Epithelial cell of esophagus (primary cell): ENCODE measurements around the gene EXD3.

Experiments
- DNase-seq: peaks from one replicate; pipeline ENCODE4 v3.0.0; 2010; ENCODE audit warnings: low read depth
- H3K4me3 ChIP-seq: 2 replicates; pipeline ENCODE4 v1.5.1; 2011; ENCODE audit warnings: mild to moderate bottlenecking, low read length, control low read depth
- TF ChIP-seq, protein P1 (sequence below): IDR thresholded peaks from 2 replicates; pipeline ENCODE4 v1.5.1; 2011; ENCODE audit warnings: low read depth, mild to moderate bottlenecking, low read length, control low read depth, inconsistent platforms; ENCODE audit not compliant: insufficient read depth; ENCODE audit errors: missing control alignments

EXD3 gene

DNA sequence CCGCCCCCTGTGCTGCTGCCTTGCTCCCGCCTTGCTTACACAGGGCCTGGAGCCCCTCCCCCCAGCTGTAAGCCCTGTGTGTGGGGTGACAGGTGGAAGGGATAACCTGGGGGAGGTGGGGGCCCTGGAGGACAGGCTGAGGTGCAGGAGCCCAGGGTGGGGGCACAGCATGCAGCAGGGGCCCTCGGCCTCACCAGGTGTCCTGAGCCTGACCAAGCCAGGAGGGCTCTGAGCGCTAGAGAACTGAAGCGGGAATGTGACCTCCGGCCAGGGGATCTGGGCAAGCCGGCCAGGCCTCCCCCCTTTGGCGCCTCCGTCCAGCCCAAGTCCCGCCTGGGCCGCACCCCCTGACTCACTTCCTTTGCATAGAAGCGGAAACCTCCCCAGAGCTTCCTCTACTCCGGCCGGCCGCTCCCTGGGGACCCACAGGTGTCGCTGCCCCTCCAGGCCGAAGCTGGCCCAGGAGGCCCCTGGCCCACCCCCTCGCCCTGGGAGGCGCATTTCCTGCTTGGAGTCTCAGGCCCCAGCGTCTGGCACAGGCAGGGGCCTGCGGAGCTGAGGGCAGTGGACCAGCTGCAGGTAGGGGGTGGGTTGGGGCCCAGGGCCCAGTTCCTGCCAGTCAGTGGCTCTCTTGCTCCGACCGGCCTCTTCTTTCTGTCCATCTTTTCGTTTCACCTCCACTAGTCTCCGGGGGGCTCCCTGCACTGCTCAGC is 145.5 kb downstream of the EXD3 start, which contains the start of gene TOR4A:
TOR4A (plus strand) TSS at position 398 of the 713 bp plus-strand sequence. CDS start 964 bp downstream, outside the sequence.
- peak; percentile 80 for DNase-seq
- H3K4me3 ChIP-seq = peak within 1 kb of the TSS; percentile 72
- TF ChIP-seq, protein P1, sequence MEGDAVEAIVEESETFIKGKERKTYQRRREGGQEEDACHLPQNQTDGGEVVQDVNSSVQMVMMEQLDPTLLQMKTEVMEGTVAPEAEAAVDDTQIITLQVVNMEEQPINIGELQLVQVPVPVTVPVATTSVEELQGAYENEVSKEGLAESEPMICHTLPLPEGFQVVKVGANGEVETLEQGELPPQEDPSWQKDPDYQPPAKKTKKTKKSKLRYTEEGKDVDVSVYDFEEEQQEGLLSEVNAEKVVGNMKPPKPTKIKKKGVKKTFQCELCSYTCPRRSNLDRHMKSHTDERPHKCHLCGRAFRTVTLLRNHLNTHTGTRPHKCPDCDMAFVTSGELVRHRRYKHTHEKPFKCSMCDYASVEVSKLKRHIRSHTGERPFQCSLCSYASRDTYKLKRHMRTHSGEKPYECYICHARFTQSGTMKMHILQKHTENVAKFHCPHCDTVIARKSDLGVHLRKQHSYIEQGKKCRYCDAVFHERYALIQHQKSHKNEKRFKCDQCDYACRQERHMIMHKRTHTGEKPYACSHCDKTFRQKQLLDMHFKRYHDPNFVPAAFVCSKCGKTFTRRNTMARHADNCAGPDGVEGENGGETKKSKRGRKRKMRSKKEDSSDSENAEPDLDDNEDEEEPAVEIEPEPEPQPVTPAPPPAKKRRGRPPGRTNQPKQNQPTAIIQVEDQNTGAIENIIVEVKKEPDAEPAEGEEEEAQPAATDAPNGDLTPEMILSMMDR = no peak

DNA sequence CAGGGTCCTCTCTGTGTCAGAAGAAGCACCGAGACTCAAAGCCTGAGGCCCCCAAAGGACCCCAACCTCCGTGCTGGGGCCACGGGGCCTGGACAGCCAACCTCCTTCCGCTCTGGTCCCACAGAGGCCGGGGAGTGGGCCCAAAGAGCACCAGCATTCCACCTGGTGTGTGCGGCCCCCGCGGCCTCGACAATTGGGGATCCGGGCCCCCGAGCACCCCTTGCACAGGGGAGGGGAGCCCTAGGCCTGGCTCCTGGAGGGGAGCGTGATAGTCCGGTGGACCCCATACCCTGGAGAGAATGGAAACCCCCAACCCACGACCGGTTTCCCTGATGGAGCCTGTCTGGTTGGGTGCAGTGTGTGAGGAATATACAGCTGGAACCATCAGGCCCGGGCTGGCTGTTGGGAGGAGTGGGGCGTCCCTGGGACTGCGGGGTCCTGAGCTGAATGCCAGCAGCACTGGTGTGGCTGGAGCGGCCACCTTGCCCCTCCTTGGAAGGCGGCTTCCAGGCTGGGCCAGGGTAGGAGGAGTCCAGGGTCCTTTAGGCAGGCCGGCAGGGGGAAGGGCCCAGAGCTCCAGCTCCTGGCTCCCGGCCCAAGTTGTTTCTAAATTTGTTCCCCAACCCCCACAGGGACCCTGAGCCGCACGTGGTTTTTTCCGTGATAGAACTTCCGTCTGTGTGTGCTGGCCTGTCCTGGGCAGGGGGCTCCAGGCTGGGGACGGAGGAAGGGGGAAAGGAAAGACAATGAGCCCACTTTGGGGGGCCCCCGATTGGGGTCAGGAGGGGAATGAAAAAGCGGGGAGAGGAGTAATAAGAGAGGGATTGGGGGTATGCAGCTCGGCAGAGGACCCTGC is 146.3 kb downstream of the EXD3 start:
- peak overlapping the region; percentile 72 for H3K4me3 ChIP-seq
- DNase-seq = no peak
- TF ChIP-seq, protein P1 = no peak

DNA sequence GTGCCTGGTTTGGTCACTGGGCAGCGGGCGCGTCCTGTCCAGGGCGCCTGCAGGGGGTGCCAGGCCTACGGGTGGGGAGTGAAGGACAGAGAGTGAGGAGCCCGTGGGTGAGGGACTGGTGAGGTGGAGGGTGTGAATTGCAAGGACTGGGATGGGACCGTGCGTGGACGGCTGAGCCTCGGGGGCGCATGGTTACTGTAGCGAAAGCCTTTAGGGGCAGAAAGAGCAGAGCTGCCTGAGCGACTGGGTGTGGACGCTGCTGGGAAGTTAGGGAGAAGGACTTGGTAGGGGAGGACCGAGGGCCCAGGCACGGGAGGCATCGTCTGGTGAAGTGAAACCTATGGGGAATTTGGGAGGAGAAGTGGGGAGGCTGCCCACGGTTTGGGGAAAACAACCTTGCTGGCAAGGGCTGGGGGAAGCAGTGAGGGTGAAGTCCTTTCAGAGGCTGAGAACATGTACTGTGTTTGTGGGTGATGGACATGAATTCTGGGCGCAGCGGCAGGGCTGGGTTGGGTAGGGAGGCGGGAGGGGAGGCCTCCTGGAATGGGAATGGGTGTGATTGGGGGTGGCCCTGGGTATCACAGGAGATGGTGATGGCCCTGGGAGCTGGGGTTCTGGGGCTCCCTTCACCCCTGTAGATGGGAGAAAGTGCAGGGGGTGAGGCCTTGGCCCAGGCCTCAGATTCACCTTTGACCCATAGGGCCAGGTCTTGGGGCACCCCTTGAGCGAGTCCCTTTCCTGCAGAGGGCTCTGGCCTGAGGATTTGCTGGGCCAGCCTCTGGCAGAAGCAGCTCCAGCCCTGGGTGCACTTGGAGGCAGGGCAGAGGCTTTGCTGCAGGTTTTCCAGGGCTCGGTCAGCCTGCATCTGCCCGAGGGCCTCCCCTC is 147.1 kb downstream of the EXD3 start:
- TF ChIP-seq, protein P1 = no peak
- H3K4me3 ChIP-seq = no peak overlapping the region

DNA sequence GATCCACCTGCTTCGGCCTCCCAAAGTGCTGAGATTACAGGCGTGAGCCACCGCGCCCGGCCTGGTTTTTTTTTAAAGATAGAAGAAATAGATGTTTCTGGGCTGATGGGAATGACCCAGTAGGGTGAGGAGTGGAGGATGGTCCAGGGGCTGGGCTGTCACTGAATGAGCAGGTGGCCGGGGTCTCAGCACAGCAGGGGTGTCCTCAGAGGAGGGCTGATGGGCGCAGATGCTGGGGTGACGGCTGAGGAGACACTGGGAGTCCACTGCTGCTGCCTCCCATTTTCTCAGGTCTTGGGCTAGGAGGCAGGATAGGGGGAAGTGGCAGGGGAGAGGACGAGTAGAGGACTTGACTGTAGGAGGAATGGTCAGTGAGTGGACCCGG is 147.8 kb downstream of the EXD3 start:
- TF ChIP-seq, protein P1 = no peak
- H3K4me3 ChIP-seq = no peak overlapping the region
- no peak for DNase-seq

More for the DNA sequence above, 147.1 kb downstream of the EXD3 start:
- DNase-seq = no peak

DNA sequence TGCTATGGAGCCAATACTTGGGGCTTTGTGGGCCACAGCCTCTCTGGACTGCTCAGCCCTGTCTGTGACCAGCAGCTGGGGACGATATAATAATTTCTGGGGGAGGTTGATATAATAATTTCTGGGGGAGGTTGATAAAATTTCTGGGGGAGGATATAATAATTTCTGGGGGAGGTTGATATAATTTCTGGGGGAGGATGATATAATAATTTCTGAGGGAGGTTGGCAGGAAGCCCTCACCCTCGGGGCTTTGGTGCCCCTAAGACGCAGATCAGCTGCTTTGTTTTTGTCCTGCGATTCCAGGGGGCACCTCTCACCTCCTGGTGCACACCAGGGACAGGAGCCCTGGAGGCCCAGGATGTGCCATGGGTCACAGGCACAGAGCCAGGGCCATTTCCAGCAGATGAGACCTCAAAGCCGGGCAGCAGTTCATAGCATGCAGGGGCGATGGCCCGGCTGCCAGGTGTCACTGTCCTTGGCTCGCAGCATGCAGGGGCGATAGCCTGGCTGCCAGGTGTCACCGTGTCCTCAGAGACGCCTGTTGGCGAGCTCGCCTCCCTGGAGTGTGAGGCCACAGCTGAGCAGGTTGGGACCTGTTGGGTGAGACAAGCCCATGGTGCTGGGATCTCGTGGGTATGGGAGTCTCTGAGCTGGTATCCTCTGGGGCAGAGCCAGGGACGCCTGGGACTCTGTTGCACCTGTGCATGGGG is 149.2 kb downstream of the EXD3 start:
- H3K4me3 ChIP-seq = no peak overlapping the region
- TF ChIP-seq, protein P1 = no peak
- peak; percentile 84 for DNase-seq

DNA sequence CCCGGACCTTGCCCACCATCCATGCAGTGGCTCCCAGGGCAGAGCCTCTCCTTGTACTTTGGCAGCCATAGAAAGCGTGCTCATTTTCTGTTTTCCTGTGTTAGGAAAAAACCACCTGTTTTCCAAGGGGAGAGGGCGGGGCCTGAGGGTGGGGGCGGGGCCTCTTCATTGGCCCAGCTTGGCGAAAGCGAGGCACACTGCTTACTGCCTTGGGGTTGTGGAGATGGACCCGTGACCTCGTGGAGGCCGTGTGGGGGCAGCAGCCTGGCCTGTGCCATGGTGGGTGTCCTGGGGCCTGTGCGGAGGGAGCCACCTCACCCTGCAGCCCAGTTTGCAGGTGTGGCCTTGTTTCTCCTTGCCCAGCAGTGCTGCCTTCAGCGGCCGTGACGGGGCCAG is 149.9 kb downstream of the EXD3 start:
- TF ChIP-seq, protein P1 = no peak
- H3K4me3 ChIP-seq = no peak overlapping the region
- no peak for DNase-seq
